T-cell (primary cell): Measurements from ENCODE around the gene TNS1. TPM values are rescaled to one million over a fixed set of nuclear protein-coding genes. Genes with fewer than 3 reads are reported as not detected.
"Not testable (repeated sequence)": the region's sequence is repeated elsewhere in the genome, so short reads cannot be mapped to it uniquely, and the experiment has no call there.

Experiments
- ATAC-seq, 4 experiments: fragments of 200-7000 bp in 3 of 4; fragments of 150-1000 bp in 1 of 4; cut with Tn5 transposase; replicated peaks in 1 of 4; 1 replicate in 3 of 4; 2 replicates in 1 of 4; pipeline ENCODE4 v1.10.0; 2021; ENCODE audit warnings: moderate library complexity in 3 of 4, mild to moderate bottlenecking in 2 of 4, moderate number of reproducible peaks in 1 of 4
- CTCF ChIA-PET, 2 donors: fragments of 300-600 bp; sonication (Branson Sonifier 250); formaldehyde crosslinking; loops; one replicate each; lab custom pipeline; 2022; ENCODE audit warnings: antibody characterized with exemption in 2 of 2; lab: Charles Lee
- POLR2A ChIA-PET, 2 donors: fragments of 300-600 bp; sonication (Branson Sonifier 250); formaldehyde crosslinking; loops; one replicate each; lab custom pipeline; 2022; ENCODE audit warnings: antibody characterized with exemption in 2 of 2; lab: Charles Lee
- DNase-seq, 35 experiments: peaks; one replicate each; pipeline versions ENCODE4 v3.0.0 to v3.0.0-alpha.2; 2013 to 2023
- H3K27ac ChIP-seq: one replicate; pipeline ENCODE4 v1.5.1; 2013; ENCODE audit warnings: low read length
- H3K27me3 ChIP-seq, 2 experiments: replicated peaks in 1 of 2; 1 replicate in 1 of 2; 2 replicates in 1 of 2; pipeline versions ENCODE4 v1.6.1 to v1.7.0; 2013; ENCODE audit warnings: low read length in 1 of 2, mixed read lengths in 1 of 2; ENCODE audit not compliant: control insufficient read depth in 2 of 2, insufficient read depth in 2 of 2; ENCODE audit errors: extremely low read depth in 1 of 2
- H3K36me3 ChIP-seq, 2 donors: 1 replicate in 1 of 2; 2 replicates in 1 of 2; pipeline versions ENCODE4 v1.6.1 to v1.7.0; 2013; ENCODE audit warnings: low read length in 1 of 2; ENCODE audit not compliant: control insufficient read depth in 2 of 2, insufficient read depth in 1 of 2; ENCODE audit errors: extremely low read depth in 1 of 2
- H3K4me1 ChIP-seq, 2 experiments: 1 replicate in 1 of 2; 2 replicates in 1 of 2; pipeline versions ENCODE4 v1.6.1 to v1.7.0; 2013; ENCODE audit warnings: low read length in 2 of 2, mixed read lengths in 1 of 2; ENCODE audit not compliant: insufficient read depth in 2 of 2, control insufficient read depth in 1 of 2; ENCODE audit errors: extremely low read depth in 1 of 2
- H3K4me3 ChIP-seq, 2 donors: 1 replicate in 1 of 2; 2 replicates in 1 of 2; pipeline versions ENCODE4 v1.5.1 to v1.7.0; 2013; ENCODE audit warnings: mild to moderate bottlenecking in 2 of 2, low read length in 1 of 2, moderate library complexity in 1 of 2; ENCODE audit not compliant: control insufficient read depth in 1 of 2; ENCODE audit errors: extremely low read depth in 1 of 2
- H3K9me3 ChIP-seq: 2 replicates; pipeline ENCODE4 v1.7.0; 2013
- H3K27ac Mint-ChIP-seq, 2 donors: one replicate each; pipeline ENCODE4 v1.8.0; 2020 to 2021; ENCODE audit warnings: mild to moderate bottlenecking in 2 of 2, mixed read lengths in 2 of 2
- H3K27me3 Mint-ChIP-seq, 2 donors: one replicate each; pipeline ENCODE4 v1.8.0; 2021 to 2022; ENCODE audit warnings: mixed read lengths in 2 of 2
- H3K36me3 Mint-ChIP-seq: one replicate; pipeline ENCODE4 v1.8.0; 2021; ENCODE audit warnings: mixed read lengths
- H3K4me1 Mint-ChIP-seq, 3 donors: one replicate each; pipeline ENCODE4 v1.8.0; 2020 to 2022; ENCODE audit warnings: mixed read lengths in 3 of 3, mild to moderate bottlenecking in 1 of 3
- H3K4me3 Mint-ChIP-seq, 3 donors: one replicate each; pipeline ENCODE4 v1.8.0; 2020 to 2022; ENCODE audit warnings: mild to moderate bottlenecking in 3 of 3, mixed read lengths in 3 of 3, moderate library complexity in 3 of 3
- H3K9me3 Mint-ChIP-seq, 3 donors: one replicate each; pipeline ENCODE4 v1.8.0; 2020 to 2022; ENCODE audit warnings: mixed read lengths in 3 of 3
- WGBS: methylation state at CpG from one replicate; pipeline ENCODE4 v1.1.5; 2013; ENCODE audit warnings: missing lambda C conversion rate; ENCODE audit not compliant: insufficient coverage; 5-methylcytosine and 5-hydroxymethylcytosine counted together
- total RNA-seq, 35 experiments: library from RNA in 6 of 35; stranded (reverse) in 6 of 35; fragments of 120-200 nt in 1 of 35; gene quantifications; one replicate each; pipeline versions ENCODE4 v1.2.1 to v1.2.4 and lab custom pipeline; 2013 to 2026

Gene TNS1
- total RNA-seq, 5 donors from 2014 or later (not counting 1 experiment from before 2014, with no cell fraction given): 0.28 to 2.1 (median 1.3) TPM

- Mint-ChIP-seq H3K4me3 (peak overlapping the region; percentile 69 to 74 (median 70)), H3K27me3 (peaks cover 9 to 15% of the 10 kb centered on the region in 2 donors), H3K27ac (peak overlapping the region; percentile 10 to 77), H3K4me1 (peaks cover 8 to 17% (median 13%) of the 10 kb centered on the region in 3 donors)
- H3K9me3 ChIP-seq, H3K9me3 Mint-ChIP-seq, H3K36me3 Mint-ChIP-seq, H3K27ac ChIP-seq, H3K36me3 ChIP-seq, H3K27me3 ChIP-seq: not testable (repeated sequence)
- WGBS: 38% methylated on average over 6 of the region's 24 CpGs
- Histone ChIP-seq H3K4me3 (peak overlapping the region; percentile 33 to 46), H3K4me1 (peaks cover 0 to 20% of the 10 kb centered on the region in 2 experiments)
- peak; percentile 86 to 90 (median 88) for ATAC-seq
- DNase-seq: peak; percentile 36 to 71 (median 58)
- POLR2A ChIA-PET: interaction anchor here in 1 of 2 donors (0.6 kb wide), 1 partner anchor 184 kb away, joined by 4 read pairs; no protein-coding TSS in a partner anchor
- CTCF ChIA-PET: interaction anchor here (0.6 to 2.9 kb wide), 8 partner anchors 8 to 1207 kb away, joined by 3 to 7 read pairs (median 3); partner anchors contain the start of gene RUFY4 (in 1 of the 2)
Measured at GRCh38 chr2:218034497-218035213, 31.9 kb upstream of the TNS1 start.

GRCh38 chr2:218033590-218034496 lies 31.0 kb upstream of the TNS1 start:
- no peak overlapping the region for H3K27ac Mint-ChIP-seq
- CTCF ChIA-PET: interaction anchor here (0.6 to 2.9 kb wide), 9 partner anchors 9 to 1346 kb away, joined by 3 to 7 read pairs (median 3); partner anchors contain the start of gene RUFY4 (in 1 of the 2)
- H3K4me3 Mint-ChIP-seq: peak overlapping the region; percentile 69 to 74 (median 70)
- H3K9me3 Mint-ChIP-seq: no peaks in the 10 kb centered on the region
- Histone ChIP-seq H3K27me3 (peaks cover 0 to 5% of the 10 kb centered on the region in 2 experiments), H3K27ac (no peak overlapping the region), H3K4me1 (peaks cover 0 to 20% of the 10 kb centered on the region in 2 experiments), H3K9me3 (no peaks in the 10 kb centered on the region), H3K36me3 (no peaks in the 10 kb centered on the region), H3K4me3 (peak overlapping the region; percentile 33 to 46)
- H3K36me3 Mint-ChIP-seq: no peaks in the 10 kb centered on the region
- 73% methylated on average over 40 of the region's 45 CpGs for WGBS
- POLR2A ChIA-PET: interaction anchor here in 1 of 2 donors (0.6 kb wide), 1 partner anchor 185 kb away, joined by 4 read pairs; no protein-coding TSS in a partner anchor
- peaks cover 2 to 13% (median 9%) of the 10 kb centered on the region in 3 donors for H3K4me1 Mint-ChIP-seq
- peak in 3 of 35 experiments; percentile 14 to 20 (median 16) for DNase-seq
- peaks cover 4 to 8% of the 10 kb centered on the region in 2 donors for H3K27me3 Mint-ChIP-seq
- ATAC-seq: peak in 3 of 4 experiments; percentile 22 to 23 (median 22)

GRCh38 chr2:218033208-218033589 lies 30.4 kb upstream of the TNS1 start:
- no peaks in the 10 kb centered on the region for H3K36me3 ChIP-seq
- ChIA-PET CTCF (interaction anchor here in 1 of 2 donors (0.7 to 2.9 kb wide), 3 partner anchors 40 to 1345 kb away, joined by 3 to 7 read pairs (median 3); no protein-coding TSS in a partner anchor), POLR2A (no interaction called here)
- no peak overlapping the region for H3K4me3 ChIP-seq
- WGBS: 85% methylated on average over 1 of the region's 1 CpG
- H3K4me1 ChIP-seq: peaks cover 0 to 20% of the 10 kb centered on the region in 2 experiments
- peaks cover 0 to 5% of the 10 kb centered on the region in 2 experiments for H3K27me3 ChIP-seq
- no peak for ATAC-seq
- H3K27me3 Mint-ChIP-seq: peaks cover 0 to 3% of the 10 kb centered on the region in 2 donors
- peak overlapping the region in 1 of 3 donors; percentile 12 for H3K4me3 Mint-ChIP-seq
- peak in 1 of 35 experiments; percentile 4 for DNase-seq
- H3K9me3 Mint-ChIP-seq: no peaks in the 10 kb centered on the region
- peak overlapping the region in 1 of 2 donors; percentile 18 for H3K27ac Mint-ChIP-seq
- no peak overlapping the region for H3K27ac ChIP-seq
- peaks cover 0 to 13% (median 7%) of the 10 kb centered on the region in 3 donors for H3K4me1 Mint-ChIP-seq
- no peaks in the 10 kb centered on the region for H3K36me3 Mint-ChIP-seq
- H3K9me3 ChIP-seq: no peaks in the 10 kb centered on the region

GRCh38 chr2:218032336-218033171 lies 29.8 kb upstream of the TNS1 start:
- Histone ChIP-seq H3K4me3 (no peak overlapping the region), H3K9me3 (no peaks in the 10 kb centered on the region), H3K27ac (no peak overlapping the region), H3K36me3 (no peaks in the 10 kb centered on the region), H3K4me1 (peaks cover 0 to 20% of the 10 kb centered on the region in 2 experiments), H3K27me3 (peaks cover 0 to 5% of the 10 kb centered on the region in 2 experiments)
- ATAC-seq: no peak
- no peak overlapping the region for H3K4me3 Mint-ChIP-seq
- peak in 2 of 35 experiments; percentile 5 to 10 for DNase-seq
- peaks cover 0 to 13% (median 7%) of the 10 kb centered on the region in 3 donors for H3K4me1 Mint-ChIP-seq
- ChIA-PET CTCF (interaction anchor here in 1 of 2 donors (2.9 kb wide), 1 partner anchor 243 kb away, joined by 7 read pairs; no protein-coding TSS in a partner anchor), POLR2A (no interaction called here)
- no peaks in the 10 kb centered on the region for H3K36me3 Mint-ChIP-seq
- no peaks in the 10 kb centered on the region for H3K27me3 Mint-ChIP-seq
- H3K9me3 Mint-ChIP-seq: no peaks in the 10 kb centered on the region
- H3K27ac Mint-ChIP-seq: no peak overlapping the region
- WGBS: 81% methylated on average over 2 of the region's 12 CpGs

DNA sequence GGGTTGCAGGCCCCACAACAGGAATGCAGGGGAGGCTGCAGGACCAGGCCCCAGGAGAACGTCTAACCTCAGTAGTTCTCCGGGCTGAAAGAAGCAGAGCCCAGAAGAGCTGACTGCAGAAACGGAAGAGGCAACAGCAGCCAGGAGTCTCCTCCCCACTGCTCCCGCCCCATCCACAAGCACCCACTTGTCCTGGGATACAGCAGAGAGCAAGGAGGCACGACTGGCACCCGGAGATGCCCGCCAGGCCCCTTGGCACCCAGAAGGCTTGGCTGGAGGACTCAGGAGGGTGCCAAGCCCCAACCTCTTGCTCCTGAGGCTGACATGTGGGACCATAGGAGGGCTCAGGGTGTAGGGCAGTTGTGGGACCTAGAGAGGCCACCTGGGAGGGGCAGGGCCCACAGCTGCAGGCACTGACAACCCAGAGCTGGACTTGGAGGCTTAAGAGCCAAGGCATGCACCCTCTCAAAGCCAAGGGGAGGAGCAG lies 29.0 kb upstream of the TNS1 start:
- Histone ChIP-seq H3K9me3 (no peaks in the 10 kb centered on the region), H3K4me1 (peaks cover 0 to 20% of the 10 kb centered on the region in 2 experiments), H3K27me3 (peaks cover 0 to 5% of the 10 kb centered on the region in 2 experiments), H3K36me3 (no peaks in the 10 kb centered on the region), H3K4me3 (no peak overlapping the region), H3K27ac (no peak overlapping the region)
- Mint-ChIP-seq H3K27ac (no peak overlapping the region), H3K9me3 (no peaks in the 10 kb centered on the region), H3K36me3 (no peaks in the 10 kb centered on the region), H3K27me3 (no peaks in the 10 kb centered on the region), H3K4me3 (no peak overlapping the region), H3K4me1 (peaks cover 0 to 13% (median 7%) of the 10 kb centered on the region in 3 donors)
- ChIA-PET CTCF (no interaction called here), POLR2A (no interaction called here)
- no peak for ATAC-seq
- 84% methylated on average over 7 of the region's 7 CpGs for WGBS
- peak in 2 of 35 experiments; percentile 1 to 6 for DNase-seq
